Lower leg skin (tissue), 4 donors: ENCODE results near the gene GLG1. TPM values are rescaled to one million over a fixed set of nuclear protein-coding genes. Genes with fewer than 3 reads are reported as not detected.

Experiments used
- DNase-seq, 2 donors: peaks; one replicate each; pipeline ENCODE4 v3.0.0-alpha.2; 2019; ENCODE audit warnings: low spot score in 2 of 2
- H3K4me3 ChIP-seq: fragments of 200-600 bp; sonication (generic); 2 replicates; pipeline ENCODE4 v1.5.1; 2017; ENCODE audit warnings: mild to moderate bottlenecking, low read depth; ENCODE audit not compliant: poor library complexity, severe bottlenecking
- POLR2A ChIP-seq, 2 donors: fragments of 450-650 bp; IDR thresholded peaks; one replicate each; pipeline ENCODE4 v1.6.1; 2016 to 2017; ENCODE audit warnings: antibody characterized with exemption in 2 of 2, mild to moderate bottlenecking in 1 of 2, moderate library complexity in 1 of 2
- WGBS, 2 donors: methylation state at CpG; one replicate each; pipeline ENCODE4 v1.1.5; 2018; 5-methylcytosine and 5-hydroxymethylcytosine counted together
- intact Hi-C: fragments of 100-400 bp; cut with DNase I; formaldehyde crosslinking; loops from one replicate; pipeline ENCODE4 v1.15.0; 2023; ENCODE audit warnings: low total_unique reads
- total RNA-seq, 4 donors: library from RNA; depleted of rRNA; stranded (reverse); fragments of >200 nt; gene quantifications; one replicate each; pipeline ENCODE4 v1.1.0, GENCODE V29; 2016
- TF ChIP-seq, protein P1 (sequence below), 3 donors: fragments of 450-650 bp; IDR thresholded peaks; one replicate each; pipeline ENCODE4 v1.5.1; 2016; ENCODE audit warnings: antibody characterized with exemption in 3 of 3, mild to moderate bottlenecking in 3 of 3, moderate library complexity in 2 of 3

The GLG1 gene
- total RNA-seq, 4 donors from 2014 or later = 64.7 to 113 (median 92.5) TPM

DNA sequence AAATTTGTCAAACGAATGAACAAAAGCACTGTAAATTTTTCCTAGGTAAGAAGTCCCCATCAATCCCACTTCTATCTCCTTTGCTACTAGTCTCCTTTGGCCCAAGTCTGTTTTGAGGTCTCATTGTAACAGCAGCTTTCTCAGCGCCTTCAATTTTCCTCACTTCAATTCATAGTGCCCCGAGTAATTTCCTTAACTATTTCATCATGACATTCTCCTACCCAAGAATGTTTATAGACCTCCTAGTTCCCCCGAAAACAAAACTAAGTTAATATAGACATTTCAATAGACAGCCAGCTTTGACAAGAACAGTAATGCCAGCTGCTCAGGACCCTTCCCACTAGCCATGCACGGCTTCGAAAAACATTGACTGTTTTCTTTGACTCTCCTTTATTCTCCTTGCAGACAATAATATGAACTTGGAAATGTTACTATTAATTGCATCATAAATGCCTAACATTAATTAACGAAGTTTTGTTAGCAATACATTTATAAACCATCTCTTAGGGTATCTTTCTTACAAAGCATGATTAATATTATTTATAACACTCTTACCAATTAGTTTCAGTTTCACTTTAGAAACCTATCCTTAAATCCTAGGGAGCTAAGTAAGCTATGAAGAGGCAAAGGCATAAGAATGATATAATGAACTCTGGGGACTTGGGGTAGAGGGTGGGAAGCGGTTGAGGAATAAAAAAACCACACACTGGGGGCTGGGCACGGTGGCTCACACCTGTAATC is 22.8 kb downstream of the GLG1 start:
- TF ChIP-seq POLR2A (IDR thresholded peaks at IDR 0.05) = no peak
- TF ChIP-seq, protein P1, sequence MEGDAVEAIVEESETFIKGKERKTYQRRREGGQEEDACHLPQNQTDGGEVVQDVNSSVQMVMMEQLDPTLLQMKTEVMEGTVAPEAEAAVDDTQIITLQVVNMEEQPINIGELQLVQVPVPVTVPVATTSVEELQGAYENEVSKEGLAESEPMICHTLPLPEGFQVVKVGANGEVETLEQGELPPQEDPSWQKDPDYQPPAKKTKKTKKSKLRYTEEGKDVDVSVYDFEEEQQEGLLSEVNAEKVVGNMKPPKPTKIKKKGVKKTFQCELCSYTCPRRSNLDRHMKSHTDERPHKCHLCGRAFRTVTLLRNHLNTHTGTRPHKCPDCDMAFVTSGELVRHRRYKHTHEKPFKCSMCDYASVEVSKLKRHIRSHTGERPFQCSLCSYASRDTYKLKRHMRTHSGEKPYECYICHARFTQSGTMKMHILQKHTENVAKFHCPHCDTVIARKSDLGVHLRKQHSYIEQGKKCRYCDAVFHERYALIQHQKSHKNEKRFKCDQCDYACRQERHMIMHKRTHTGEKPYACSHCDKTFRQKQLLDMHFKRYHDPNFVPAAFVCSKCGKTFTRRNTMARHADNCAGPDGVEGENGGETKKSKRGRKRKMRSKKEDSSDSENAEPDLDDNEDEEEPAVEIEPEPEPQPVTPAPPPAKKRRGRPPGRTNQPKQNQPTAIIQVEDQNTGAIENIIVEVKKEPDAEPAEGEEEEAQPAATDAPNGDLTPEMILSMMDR (IDR thresholded peaks at IDR 0.05) = no peak
- no peak for DNase-seq
- H3K4me3 ChIP-seq = no peak overlapping the region
- 85 to 87% methylated on average over 9 of the region's 9 CpGs for WGBS, 2 donors
- intact Hi-C loops = no loop called here

DNA sequence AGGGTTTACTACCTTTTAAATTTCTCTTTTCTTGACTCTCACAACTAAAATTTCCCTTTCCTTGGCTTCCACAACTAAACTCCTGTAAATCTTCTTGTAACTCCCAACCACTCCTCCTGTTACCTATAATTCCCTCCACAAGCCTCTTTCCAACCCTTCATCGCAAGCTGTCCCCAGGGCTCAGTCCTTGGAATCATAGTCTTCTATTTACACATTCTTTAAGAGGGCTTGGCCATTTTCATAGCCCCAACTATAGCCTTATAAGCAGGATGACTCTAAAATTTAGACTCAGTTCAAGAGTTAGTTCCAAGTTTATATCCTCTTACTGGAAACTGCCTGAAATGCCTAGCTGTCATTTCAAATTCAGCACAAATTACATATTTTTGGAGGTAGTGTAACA is 23.9 kb downstream of the GLG1 start:
- 81 to 83% methylated on average over 1 of the region's 1 CpG for WGBS, 2 donors
- H3K4me3 ChIP-seq = no peak overlapping the region
- intact Hi-C loops = no loop called here
- no peak for TF ChIP-seq POLR2A (IDR thresholded peaks at IDR 0.05)
- TF ChIP-seq, protein P1 (IDR thresholded peaks at IDR 0.05) = no peak
- DNase-seq = no peak

DNA sequence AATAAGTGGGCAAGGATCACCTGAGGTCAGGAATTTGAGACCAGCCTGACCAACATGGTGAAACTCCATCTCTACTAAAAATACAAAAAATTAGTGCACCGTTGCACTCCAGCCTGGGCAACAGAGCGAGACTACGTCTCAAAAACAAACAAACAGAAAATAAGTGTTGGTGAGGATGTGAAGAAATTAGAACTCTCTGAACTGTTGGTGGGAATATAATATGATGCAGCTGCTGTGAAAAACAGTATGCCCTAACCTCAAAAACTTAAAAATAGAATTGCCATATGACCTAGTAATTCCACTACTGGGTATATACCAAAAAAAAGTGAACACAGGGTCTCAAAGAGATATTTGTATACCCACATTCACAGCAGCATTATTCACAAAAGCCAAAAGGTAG is 26.1 kb downstream of the GLG1 start:
- no peak for TF ChIP-seq POLR2A (IDR thresholded peaks at IDR 0.05)
- TF ChIP-seq, protein P1 (IDR thresholded peaks at IDR 0.05) = no peak
- 60 to 71% methylated on average over 3 of the region's 3 CpGs for WGBS, 2 donors
- intact Hi-C loops = no loop called here
- DNase-seq = no peak
- no peak overlapping the region for H3K4me3 ChIP-seq

DNA sequence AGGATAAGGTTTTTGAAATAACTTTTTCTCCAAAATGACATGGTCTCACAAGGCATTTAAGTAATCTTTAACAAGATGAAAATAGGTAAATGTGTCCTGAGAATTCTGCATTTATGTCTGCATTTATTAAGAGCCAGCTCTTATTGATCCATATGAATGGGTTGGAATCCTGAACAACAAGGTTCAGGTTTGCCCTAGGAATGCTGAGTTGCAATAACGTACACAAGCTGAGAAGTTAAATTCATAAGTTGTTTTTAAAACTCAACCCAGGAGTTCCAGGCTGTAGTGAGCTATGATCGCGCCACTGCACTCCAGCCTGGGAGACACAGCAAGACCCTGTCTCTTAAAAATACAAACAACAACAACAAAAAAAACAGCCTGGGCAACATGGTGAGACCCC is 28.1 kb downstream of the GLG1 start:
- WGBS, 2 donors = 95 to 97% methylated on average over 3 of the region's 3 CpGs
- intact Hi-C loops = no loop called here
- no peak for DNase-seq
- TF ChIP-seq, protein P1 (IDR thresholded peaks at IDR 0.05) = no peak
- TF ChIP-seq POLR2A (IDR thresholded peaks at IDR 0.05) = no peak
- no peak overlapping the region for H3K4me3 ChIP-seq

DNA sequence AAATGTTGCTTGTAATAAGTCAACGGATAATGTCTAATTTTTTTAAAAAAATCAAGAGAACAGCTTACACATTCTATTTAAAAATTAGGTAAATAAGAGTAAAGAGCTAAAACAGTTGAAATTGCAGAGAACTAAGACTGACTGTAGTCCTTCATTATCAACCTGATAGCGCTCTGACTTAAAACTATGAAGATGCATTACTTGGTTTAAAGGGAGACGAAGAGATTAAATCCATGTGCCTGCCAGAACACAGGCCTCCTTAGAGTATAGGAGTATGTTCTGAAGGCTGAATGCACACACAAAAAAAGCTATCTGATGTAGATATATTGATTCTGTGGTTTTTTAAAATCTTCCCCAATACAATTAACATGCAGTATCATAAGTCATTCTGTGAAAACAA is 28.5 kb downstream of the GLG1 start:
- no peak overlapping the region for H3K4me3 ChIP-seq
- 89 to 93% methylated on average over 3 of the region's 3 CpGs for WGBS, 2 donors
- intact Hi-C loops = no loop called here
- TF ChIP-seq, protein P1 (IDR thresholded peaks at IDR 0.05) = no peak
- TF ChIP-seq POLR2A (IDR thresholded peaks at IDR 0.05) = no peak
- DNase-seq = no peak

DNA sequence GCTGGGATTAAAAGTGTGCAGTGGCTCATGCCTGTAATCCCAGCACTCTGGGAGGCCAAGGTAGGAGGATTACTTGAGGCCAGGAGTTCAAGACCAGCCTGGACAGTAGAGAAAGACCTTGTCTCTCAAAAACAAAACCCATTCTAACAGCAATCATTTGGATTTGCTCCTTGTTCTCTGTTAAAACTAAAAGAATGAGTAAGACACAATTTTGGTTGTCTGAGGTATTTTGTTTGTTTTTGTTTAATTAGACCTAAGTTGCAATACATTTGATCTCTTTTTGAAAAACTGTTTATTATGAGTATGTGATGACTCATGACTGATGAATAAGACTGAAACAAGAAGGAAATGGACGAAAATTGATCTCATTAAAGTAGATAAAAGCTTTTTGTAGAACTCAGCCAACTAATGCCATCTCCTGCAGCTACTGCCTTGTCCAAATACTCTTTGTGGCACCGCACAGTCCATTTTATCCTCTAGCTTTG is 29.0 kb downstream of the GLG1 start:
- WGBS, 2 donors = 53 to 58% methylated on average over 2 of the region's 2 CpGs
- no peak for DNase-seq
- H3K4me3 ChIP-seq = no peak overlapping the region
- no peak for TF ChIP-seq POLR2A (IDR thresholded peaks at IDR 0.05)
- TF ChIP-seq, protein P1 (IDR thresholded peaks at IDR 0.05) = no peak
- intact Hi-C loops = no loop called here
